NB4 (cell line): ENCODE measurements around the gene NAAA.

ENCODE experiments used
- MYC ChIP-seq: IDR thresholded peaks from 2 replicates; pipeline ENCODE4 v1.6.1; 2011; ENCODE audit warnings: low read depth, low read length
- POLR2A ChIP-seq: IDR thresholded peaks from 2 replicates; pipeline ENCODE4 v1.6.1; 2011; ENCODE audit warnings: mild to moderate bottlenecking; ENCODE audit not compliant: insufficient read length; ENCODE audit errors: extremely low read depth
- TF ChIP-seq, protein P1 (sequence below): IDR thresholded peaks from one replicate; pipeline ENCODE4 v1.5.1; 2012; ENCODE audit warnings: low read depth, low read length
- TF ChIP-seq, protein P2 (sequence below): IDR thresholded peaks from 2 replicates; pipeline ENCODE4 v1.6.1; 2011; ENCODE audit warnings: low read depth, low read length

DNA sequence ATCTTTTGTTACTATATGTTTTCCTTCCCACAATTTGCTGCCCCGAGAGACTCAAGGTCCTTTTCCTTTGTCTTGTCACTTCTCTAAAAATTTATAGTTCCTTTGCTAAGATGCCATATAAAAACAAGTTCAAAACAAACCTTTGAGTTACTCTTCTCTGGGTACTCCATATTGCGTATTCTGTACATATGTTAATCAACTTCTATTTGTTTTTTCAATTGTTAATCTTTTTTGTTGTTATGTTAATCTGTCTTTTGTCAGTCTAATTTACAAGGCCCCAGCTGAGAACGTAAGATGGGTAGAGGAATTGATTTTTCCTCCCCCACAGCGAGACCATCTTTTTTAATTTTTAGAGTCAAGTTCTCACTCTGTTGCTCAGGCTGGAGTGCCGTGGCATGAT, 31.4 kb downstream of the NAAA start:
- TF ChIP-seq POLR2A (no peak), MYC (no peak)
- TF ChIP-seq, protein P1, sequence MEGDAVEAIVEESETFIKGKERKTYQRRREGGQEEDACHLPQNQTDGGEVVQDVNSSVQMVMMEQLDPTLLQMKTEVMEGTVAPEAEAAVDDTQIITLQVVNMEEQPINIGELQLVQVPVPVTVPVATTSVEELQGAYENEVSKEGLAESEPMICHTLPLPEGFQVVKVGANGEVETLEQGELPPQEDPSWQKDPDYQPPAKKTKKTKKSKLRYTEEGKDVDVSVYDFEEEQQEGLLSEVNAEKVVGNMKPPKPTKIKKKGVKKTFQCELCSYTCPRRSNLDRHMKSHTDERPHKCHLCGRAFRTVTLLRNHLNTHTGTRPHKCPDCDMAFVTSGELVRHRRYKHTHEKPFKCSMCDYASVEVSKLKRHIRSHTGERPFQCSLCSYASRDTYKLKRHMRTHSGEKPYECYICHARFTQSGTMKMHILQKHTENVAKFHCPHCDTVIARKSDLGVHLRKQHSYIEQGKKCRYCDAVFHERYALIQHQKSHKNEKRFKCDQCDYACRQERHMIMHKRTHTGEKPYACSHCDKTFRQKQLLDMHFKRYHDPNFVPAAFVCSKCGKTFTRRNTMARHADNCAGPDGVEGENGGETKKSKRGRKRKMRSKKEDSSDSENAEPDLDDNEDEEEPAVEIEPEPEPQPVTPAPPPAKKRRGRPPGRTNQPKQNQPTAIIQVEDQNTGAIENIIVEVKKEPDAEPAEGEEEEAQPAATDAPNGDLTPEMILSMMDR = no peak
- TF ChIP-seq, protein P2, sequence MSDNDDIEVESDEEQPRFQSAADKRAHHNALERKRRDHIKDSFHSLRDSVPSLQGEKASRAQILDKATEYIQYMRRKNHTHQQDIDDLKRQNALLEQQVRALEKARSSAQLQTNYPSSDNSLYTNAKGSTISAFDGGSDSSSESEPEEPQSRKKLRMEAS = no peak
